HepG2 (cell line): ENCODE measurements around the gene HOXD1.

Experiments used
- CTCF ChIP-seq: sonication (generic); formaldehyde crosslinking; IDR thresholded peaks from 2 replicates; pipeline ENCODE4 v1.5.0; 2020; ENCODE audit warnings: mild to moderate bottlenecking, missing genetic modification reagents, moderate library complexity
- EP300 ChIP-seq, 3 experiments: sonication (generic) in 1 of 3; formaldehyde crosslinking in 1 of 3; IDR thresholded peaks; 2 replicates each; pipeline versions ENCODE4 v1.5.1 to v1.6.1; 2011 to 2020; ENCODE audit warnings: low read depth in 2 of 3, low read length in 2 of 3, borderline replicate concordance in 1 of 3, improper control_type of control experiment in 1 of 3, mild to moderate bottlenecking in 1 of 3, missing genetic modification reagents in 1 of 3, moderate library complexity in 1 of 3
- GABPB1 ChIP-seq: IDR thresholded peaks from 2 replicates; pipeline ENCODE4 v1.6.1; 2016; ENCODE audit warnings: mild to moderate bottlenecking, missing genetic modification reagents, moderate library complexity, missing compliant biosample characterization
- POLR2A ChIP-seq, 2 experiments: IDR thresholded peaks; 2 replicates each; pipeline ENCODE4 v1.6.1; 2011; ENCODE audit warnings: low read depth in 2 of 2, low read length in 2 of 2, mild to moderate bottlenecking in 1 of 2, moderate library complexity in 1 of 2; ENCODE audit not compliant: insufficient read depth in 1 of 2
- ZNF432 ChIP-seq: sonication (generic); formaldehyde crosslinking; IDR thresholded peaks from 2 replicates; pipeline ENCODE4 v1.5.0; 2020; ENCODE audit warnings: missing genetic modification reagents, mild to moderate bottlenecking, borderline replicate concordance

GRCh38 chr2:176234156-176234555, 45.7 kb downstream of the HOXD1 start:
- TF ChIP-seq POLR2A (IDR thresholded peaks at IDR 0.05; ENCODE audit: insufficient read depth in 1 of 2, low read depth in 2 of 2, low read length in 2 of 2), result no peak
- TF ChIP-seq EP300 (IDR thresholded peaks at IDR 0.05; ENCODE audit: low read depth in 2 of 2, low read length in 2 of 2), result no peak
- TF ChIP-seq EP300 (CRISPR knock-in tag; IDR thresholded peaks at IDR 0.05; ENCODE audit: borderline replicate concordance), result no peak
- TF ChIP-seq CTCF, result no peak
- TF ChIP-seq GABPB1 (CRISPR knock-in tag), result no peak
- no peak for TF ChIP-seq ZNF432 (CRISPR knock-in tag)
